Right lobe of liver (tissue), 4 donors: ENCODE results near the gene UCK2.

Experiments
- CTCF ChIP-seq, 4 donors: fragments of 200-600 bp in 3 of 4; fragments of 450-650 bp in 1 of 4; IDR thresholded peaks; one replicate each; pipeline versions ENCODE4 v1.5.1 to v1.8.0; 2016 to 2022; ENCODE audit warnings: antibody characterized with exemption in 4 of 4, mild to moderate bottlenecking in 2 of 4
- POLR2A ChIP-seq: fragments of 450-650 bp; IDR thresholded peaks from one replicate; pipeline ENCODE4 v1.6.1; 2017; ENCODE audit warnings: antibody characterized with exemption, mild to moderate bottlenecking
- donor health status: DM: no; HTN: no; CAD: no.
- donor health status: DM: no; HTN: no; CAD: no.
- donor health status: DM: no; HTN: yes; CAD: no.

- TF ChIP-seq CTCF (IDR thresholded peaks at IDR 0.05) = no peak
- no peak for TF ChIP-seq POLR2A
These were observed 13.0 kb downstream of the UCK2 start for GRCh38 chr1:165840423-165840822.
